GM18861 (cell line): Measurements from ENCODE around the gene RAPGEF6.
A peak's percentile ranks its signal among the peaks of the same experiment; 100 is the strongest.
"Not testable (repeated sequence)": the region's sequence is repeated elsewhere in the genome, so short reads cannot be mapped to it uniquely, and the experiment has no call there.

ENCODE experiments used
- ATAC-seq: cut with Tn5 transposase; IDR thresholded peaks from one replicate; pipeline ENCODE4 v1.9.1; 2021; ENCODE audit not compliant: unreplicated experiment

RAPGEF6 gene

GRCh38 chr5:131640043-131640856 lies 5.2 kb upstream of the RAPGEF6 start:
- peak; percentile 38 for ATAC-seq

DNA sequence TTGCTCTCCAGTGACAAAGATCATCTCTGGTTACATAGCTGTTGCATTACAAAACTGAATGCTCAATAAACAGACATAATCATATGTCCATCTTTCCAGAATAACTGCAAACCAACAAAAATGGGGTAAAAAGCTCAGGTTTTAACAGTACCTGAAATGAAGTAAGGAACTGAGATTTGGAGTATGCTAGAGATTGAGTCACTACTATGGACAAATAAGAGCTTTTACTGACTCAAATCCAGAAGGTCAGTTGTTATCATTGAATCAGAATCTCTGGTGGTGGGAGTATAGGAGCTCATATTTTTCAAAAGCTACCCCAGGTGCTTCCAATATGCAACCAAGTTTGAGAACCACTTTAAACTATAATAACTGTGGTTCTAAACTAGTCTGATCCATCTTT lies 4.1 kb upstream of the RAPGEF6 start:
- ATAC-seq, result no peak

- ATAC-seq, result no peak
These were observed 2.7 kb upstream of the RAPGEF6 start for GRCh38 chr5:131637694-131638093.

DNA sequence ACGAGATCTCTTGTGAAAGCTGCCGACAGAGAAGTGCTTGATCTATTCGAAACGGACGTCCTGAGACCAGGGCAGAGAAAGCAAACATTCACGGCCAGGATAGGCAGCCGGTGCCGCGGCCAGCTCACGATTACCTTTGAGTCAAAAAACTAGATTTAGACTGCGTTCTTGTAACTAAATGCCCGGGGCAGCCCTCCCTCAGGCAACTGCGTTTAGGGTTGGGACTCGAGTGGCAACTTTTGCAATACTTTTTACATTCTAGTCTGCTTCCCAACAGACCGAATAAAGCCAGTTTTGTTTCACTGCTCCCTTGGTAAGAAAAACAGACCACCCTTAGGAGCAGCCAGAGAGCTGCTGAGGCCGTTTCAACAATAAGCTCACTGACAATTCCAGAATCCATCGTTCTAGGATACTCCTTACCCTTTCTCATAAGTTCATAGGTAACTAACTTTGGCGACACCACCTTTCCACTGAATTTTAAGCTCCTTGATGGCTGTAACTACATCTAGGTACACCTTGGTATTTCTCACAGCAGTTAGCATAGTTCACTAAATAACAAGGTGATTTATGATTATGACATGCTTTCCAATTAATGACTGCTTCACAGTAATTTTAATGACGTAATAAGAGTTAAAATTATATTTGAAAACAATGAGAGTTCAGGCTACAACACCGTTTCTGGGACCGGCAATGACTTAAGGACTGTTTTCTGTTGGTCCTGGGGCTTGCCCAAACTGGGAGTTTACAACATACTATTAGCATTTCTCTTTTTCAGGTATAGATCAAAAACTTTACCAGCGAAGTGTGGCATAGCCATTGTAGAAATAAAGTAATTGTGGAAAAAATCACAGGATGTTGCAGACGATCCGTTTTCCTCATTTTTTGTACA lies 899 bp upstream of the RAPGEF6 start:
- ATAC-seq, result no peak

DNA sequence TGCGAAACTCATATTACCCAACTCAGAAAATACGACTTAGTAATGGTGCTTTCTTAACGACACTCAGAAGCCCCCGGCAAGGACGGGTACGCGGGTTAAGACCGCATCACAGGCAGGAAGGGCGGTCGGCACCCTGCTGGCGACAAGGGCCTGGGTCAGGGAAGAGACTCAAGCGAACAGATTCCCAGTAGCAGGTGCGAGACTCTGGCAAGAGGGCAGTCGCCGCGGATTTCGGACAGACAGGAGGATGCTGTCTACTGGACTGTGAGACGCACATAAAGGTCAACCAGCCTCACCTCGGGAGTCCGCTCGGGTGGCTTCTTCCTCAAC lies 398 bp downstream of the RAPGEF6 start:
- peak; percentile 18 for ATAC-seq

GRCh38 chr5:131634238-131634637 lies 791 bp downstream of the RAPGEF6 start:
- no peak for ATAC-seq

- no peak for ATAC-seq
These were observed 1.2 kb downstream of the RAPGEF6 start for GRCh38 chr5:131633830-131634229.

GRCh38 chr5:131630963-131631350 lies 4.1 kb downstream of the RAPGEF6 start:
- no peak for ATAC-seq

DNA sequence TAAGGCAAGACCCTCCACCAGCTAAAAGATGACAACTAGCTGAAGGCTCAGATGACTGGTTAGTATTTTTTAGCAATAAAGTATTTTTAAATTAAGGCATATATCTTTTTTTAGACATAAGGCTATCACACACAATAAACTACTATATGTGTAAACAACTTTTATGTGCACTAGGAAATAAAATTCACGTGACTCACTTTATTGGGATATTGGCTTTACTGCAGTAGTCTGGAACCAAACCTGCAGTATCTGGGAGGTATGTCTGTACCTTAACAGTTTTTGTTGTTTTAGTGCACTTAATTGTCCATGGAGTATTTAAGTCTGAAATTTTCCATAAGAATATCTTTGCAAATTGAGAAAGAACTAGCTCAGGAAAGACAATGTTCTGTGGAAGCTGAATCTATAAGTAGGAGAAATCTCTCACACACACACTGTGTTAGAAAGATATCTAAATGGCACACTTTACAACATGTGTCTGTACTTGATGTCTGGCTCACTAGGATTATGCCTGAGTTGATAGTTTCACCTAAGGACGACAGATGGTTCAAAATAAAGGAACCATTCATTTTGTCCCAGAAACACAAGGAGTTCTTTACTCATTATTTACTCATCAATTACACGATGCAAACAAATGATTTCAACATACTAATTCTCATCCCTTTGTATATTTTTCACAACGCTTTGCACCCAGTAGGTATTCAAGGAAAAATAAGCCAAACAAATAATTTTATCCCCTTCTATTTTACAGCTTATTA lies 4.6 kb downstream of the RAPGEF6 start:
- ATAC-seq, result no peak

GRCh38 chr5:131628990-131629389 lies 6.0 kb downstream of the RAPGEF6 start:
- no peak for ATAC-seq

GRCh38 chr5:131627207-131627865 lies 7.7 kb downstream of the RAPGEF6 start:
- ATAC-seq, result no peak

GRCh38 chr5:131622633-131623032 lies 12.4 kb downstream of the RAPGEF6 start:
- no peak for ATAC-seq

- ATAC-seq, result not testable (repeated sequence)
These were observed 13.9 kb downstream of the RAPGEF6 start for GRCh38 chr5:131621164-131621563.

DNA sequence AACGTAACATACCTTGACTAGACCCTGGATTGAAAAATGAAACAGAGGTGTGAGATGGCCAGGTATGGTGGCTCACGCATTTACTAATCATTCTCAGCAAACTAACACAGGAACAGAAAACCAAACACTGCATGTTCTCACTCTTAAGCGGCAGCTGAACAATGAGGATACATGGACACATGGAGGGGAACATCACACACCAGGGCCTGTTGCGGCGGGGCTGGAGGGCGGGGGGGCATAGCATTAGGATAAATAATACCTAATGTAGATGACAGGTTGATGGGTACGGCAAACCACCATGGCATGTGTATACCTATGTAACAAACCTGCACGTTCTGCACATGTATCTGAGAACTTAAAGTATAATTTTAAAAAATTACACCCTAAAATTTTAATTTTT lies 15.9 kb downstream of the RAPGEF6 start:
- no peak for ATAC-seq

GRCh38 chr5:131617140-131617822 lies 17.7 kb downstream of the RAPGEF6 start:
- no peak for ATAC-seq

- no peak for ATAC-seq
These were observed 19.1 kb downstream of the RAPGEF6 start for GRCh38 chr5:131615957-131616356.

GRCh38 chr5:131613423-131613822 lies 21.6 kb downstream of the RAPGEF6 start:
- ATAC-seq, result no peak

GRCh38 chr5:131611064-131611381 lies 24.0 kb downstream of the RAPGEF6 start:
- ATAC-seq, result no peak

GRCh38 chr5:131610198-131611063 lies 24.6 kb downstream of the RAPGEF6 start:
- ATAC-seq, result no peak

- ATAC-seq, result no peak
These were observed 25.3 kb downstream of the RAPGEF6 start for GRCh38 chr5:131609774-131610173.
